Effector memory CD8-positive, alpha-beta T cell (primary cell): Measurements from ENCODE around the gene NEUROD6.

Experiments used
- ATAC-seq: fragments of 150-1000 bp; cut with Tn5 transposase; replicated peaks from 2 replicates; pipeline ENCODE4 v1.10.0; 2021; ENCODE audit warnings: mild to moderate bottlenecking, moderate library complexity
- DNase-seq, 3 experiments: peaks; one replicate each; pipeline ENCODE4 v3.0.0; 2021
- H3K27ac Mint-ChIP-seq, 2 donors: one replicate each; pipeline ENCODE4 v1.8.0; 2022; ENCODE audit warnings: mild to moderate bottlenecking in 2 of 2, mixed read lengths in 2 of 2, moderate library complexity in 2 of 2
- H3K27me3 Mint-ChIP-seq, 2 donors: one replicate each; pipeline ENCODE4 v1.8.0; 2022; ENCODE audit warnings: mixed read lengths in 2 of 2
- H3K36me3 Mint-ChIP-seq: one replicate; pipeline ENCODE4 v1.8.0; 2022; ENCODE audit warnings: mild to moderate bottlenecking, moderate library complexity, mixed read lengths; ENCODE audit not compliant: insufficient read depth
- H3K4me1 Mint-ChIP-seq, 2 donors: one replicate each; pipeline ENCODE4 v1.8.0; 2022; ENCODE audit warnings: low read depth in 2 of 2, mixed read lengths in 2 of 2
- H3K4me3 Mint-ChIP-seq, 2 donors: one replicate each; pipeline ENCODE4 v1.8.0; 2022; ENCODE audit warnings: mild to moderate bottlenecking in 2 of 2, mixed read lengths in 2 of 2, moderate library complexity in 2 of 2
- H3K9me3 Mint-ChIP-seq, 2 donors: one replicate each; pipeline ENCODE4 v1.8.0; 2022; ENCODE audit warnings: mixed read lengths in 2 of 2

NEUROD6 gene

GRCh38 chr7:31343516-31344305 lies 3.2 kb upstream of the NEUROD6 start:
- no peak for DNase-seq

GRCh38 chr7:31341141-31341540 lies 615 bp upstream of the NEUROD6 start:
- H3K9me3 Mint-ChIP-seq: peaks cover 5 to 7% of the 10 kb centered on the region in 2 donors
- ATAC-seq (no peak), DNase-seq (no peak)
- H3K27me3 Mint-ChIP-seq: no peaks in the 10 kb centered on the region
- no peaks in the 10 kb centered on the region for H3K36me3 Mint-ChIP-seq
- H3K27ac Mint-ChIP-seq: no peak overlapping the region
- H3K4me1 Mint-ChIP-seq: no peaks in the 10 kb centered on the region
- H3K4me3 Mint-ChIP-seq: no peak overlapping the region

More at GRCh38 chr7:31343516-31344305, 3.2 kb upstream of the NEUROD6 start:
- Mint-ChIP-seq H3K4me1 (no peaks in the 10 kb centered on the region), H3K4me3 (no peak overlapping the region), H3K9me3 (peaks cover 5 to 7% of the 10 kb centered on the region in 2 donors), H3K27ac (no peak overlapping the region), H3K27me3 (no peaks in the 10 kb centered on the region), H3K36me3 (no peaks in the 10 kb centered on the region)
- ATAC-seq: no peak

- Mint-ChIP-seq H3K27ac (no peak overlapping the region), H3K4me1 (no peaks in the 10 kb centered on the region), H3K4me3 (no peak overlapping the region), H3K27me3 (peaks cover 0 to 6% of the 10 kb centered on the region in 2 donors), H3K36me3 (peaks cover 2% of the 10 kb centered on the region), H3K9me3 (peaks cover 2 to 6% of the 10 kb centered on the region in 2 donors)
- ATAC-seq (no peak), DNase-seq (no peak)
Observed at GRCh38 chr7:31340051-31340450, 475 bp downstream of the NEUROD6 start.

- Mint-ChIP-seq H3K4me3 (no peak overlapping the region), H3K9me3 (peaks cover 6% of the 10 kb centered on the region in 2 donors), H3K4me1 (no peaks in the 10 kb centered on the region), H3K27me3 (peaks cover 0 to 9% of the 10 kb centered on the region in 2 donors), H3K27ac (no peak overlapping the region), H3K36me3 (peaks cover 5% of the 10 kb centered on the region)
- DNase-seq: no peak
- no peak for ATAC-seq
Observed at GRCh38 chr7:31338706-31339105, 1.8 kb downstream of the NEUROD6 start.

- ATAC-seq (no peak), DNase-seq (no peak)
- Mint-ChIP-seq H3K27ac (no peak overlapping the region), H3K36me3 (peaks cover 5% of the 10 kb centered on the region), H3K27me3 (peaks cover 0 to 9% of the 10 kb centered on the region in 2 donors), H3K4me3 (no peak overlapping the region), H3K4me1 (no peaks in the 10 kb centered on the region), H3K9me3 (peaks cover 10 to 15% of the 10 kb centered on the region in 2 donors)
Observed at GRCh38 chr7:31337002-31337565, 3.4 kb downstream of the NEUROD6 start.

GRCh38 chr7:31336202-31337001 lies 4.1 kb downstream of the NEUROD6 start:
- Mint-ChIP-seq H3K4me3 (no peak overlapping the region), H3K27me3 (peaks cover 0 to 9% of the 10 kb centered on the region in 2 donors), H3K4me1 (no peaks in the 10 kb centered on the region), H3K9me3 (peaks cover 10 to 20% of the 10 kb centered on the region in 2 donors), H3K27ac (no peak overlapping the region), H3K36me3 (peaks cover 5% of the 10 kb centered on the region)
- no peak for ATAC-seq
- no peak for DNase-seq

- Mint-ChIP-seq H3K9me3 (peaks cover 8 to 20% of the 10 kb centered on the region in 2 donors), H3K27ac (no peak overlapping the region)
- no peak for ATAC-seq
Observed at GRCh38 chr7:31335884-31336201, 4.7 kb downstream of the NEUROD6 start.

GRCh38 chr7:31335161-31335856 lies 5.2 kb downstream of the NEUROD6 start:
- H3K36me3 Mint-ChIP-seq: peaks cover 5% of the 10 kb centered on the region
- no peaks in the 10 kb centered on the region for H3K4me1 Mint-ChIP-seq
- H3K4me3 Mint-ChIP-seq: no peak overlapping the region
- H3K9me3 Mint-ChIP-seq: peaks cover 8 to 20% of the 10 kb centered on the region in 2 donors
- no peak overlapping the region for H3K27ac Mint-ChIP-seq
- ATAC-seq (no peak), DNase-seq (no peak)
- peaks cover 0 to 9% of the 10 kb centered on the region in 2 donors for H3K27me3 Mint-ChIP-seq

More at GRCh38 chr7:31335884-31336201, 4.7 kb downstream of the NEUROD6 start:
- Mint-ChIP-seq H3K27me3 (peaks cover 0 to 9% of the 10 kb centered on the region in 2 donors), H3K4me3 (no peak overlapping the region), H3K36me3 (peaks cover 5% of the 10 kb centered on the region), H3K4me1 (no peaks in the 10 kb centered on the region)
- no peak for DNase-seq

GRCh38 chr7:31333291-31333690 lies 7.2 kb downstream of the NEUROD6 start:
- no peak for ATAC-seq
- Mint-ChIP-seq H3K27ac (no peak overlapping the region), H3K9me3 (peaks cover 6 to 20% of the 10 kb centered on the region in 2 donors), H3K4me3 (no peak overlapping the region), H3K27me3 (peaks cover 0 to 9% of the 10 kb centered on the region in 2 donors), H3K36me3 (peaks cover 5% of the 10 kb centered on the region), H3K4me1 (no peaks in the 10 kb centered on the region)
- DNase-seq: no peak

GRCh38 chr7:31327071-31327470 lies 13.5 kb downstream of the NEUROD6 start:
- Mint-ChIP-seq H3K36me3 (no peaks in the 10 kb centered on the region), H3K4me3 (no peak overlapping the region), H3K27ac (no peak overlapping the region), H3K9me3 (peaks cover 6 to 12% of the 10 kb centered on the region in 2 donors), H3K4me1 (no peaks in the 10 kb centered on the region), H3K27me3 (no peaks in the 10 kb centered on the region)
- DNase-seq (no peak), ATAC-seq (no peak)

GRCh38 chr7:31326416-31326815 lies 14.1 kb downstream of the NEUROD6 start:
- Mint-ChIP-seq H3K27ac (no peak overlapping the region), H3K27me3 (no peaks in the 10 kb centered on the region), H3K4me1 (no peaks in the 10 kb centered on the region), H3K9me3 (peaks cover 6 to 8% of the 10 kb centered on the region in 2 donors), H3K4me3 (no peak overlapping the region), H3K36me3 (no peaks in the 10 kb centered on the region)
- DNase-seq (no peak), ATAC-seq (no peak)

GRCh38 chr7:31323101-31323500 lies 17.4 kb downstream of the NEUROD6 start:
- DNase-seq (no peak), ATAC-seq (no peak)
- Mint-ChIP-seq H3K9me3 (peaks cover 6 to 8% of the 10 kb centered on the region in 2 donors), H3K27ac (no peak overlapping the region), H3K36me3 (no peaks in the 10 kb centered on the region), H3K4me3 (no peak overlapping the region), H3K27me3 (no peaks in the 10 kb centered on the region), H3K4me1 (no peaks in the 10 kb centered on the region)

GRCh38 chr7:31320675-31321074 lies 19.9 kb downstream of the NEUROD6 start:
- Mint-ChIP-seq H3K4me1 (no peaks in the 10 kb centered on the region), H3K9me3 (peaks cover 6 to 8% of the 10 kb centered on the region in 2 donors), H3K27me3 (no peaks in the 10 kb centered on the region), H3K27ac (no peak overlapping the region), H3K36me3 (no peaks in the 10 kb centered on the region), H3K4me3 (no peak overlapping the region)
- DNase-seq (no peak), ATAC-seq (no peak)
